Keratinocyte (primary cell): ENCODE results near the gene PHF12. TPM values are rescaled to one million over a fixed set of nuclear protein-coding genes. Genes with fewer than 3 reads are reported as not detected.

Experiments
- DNase-seq: peaks from one replicate; pipeline ENCODE4 v3.0.0-alpha.2; 2011; ENCODE audit warnings: low read depth, missing footprints, low spot score
- FAIRE-seq: peaks from 2 replicates; lab custom pipeline; 2011; peaks lifted over from hg19 to GRCh38; lab: Jason Lieb, UNC
- H2AFZ ChIP-seq: 2 replicates; pipeline ENCODE4 v1.6.0; 2012; ENCODE audit warnings: low read length, control low read depth, inconsistent platforms; ENCODE audit not compliant: control insufficient read depth
- H3K27ac ChIP-seq: 2 replicates; pipeline ENCODE4 v1.5.1; 2011; ENCODE audit warnings: low read length; ENCODE audit not compliant: control insufficient read depth, insufficient read depth
- H3K27me3 ChIP-seq: 3 replicates; pipeline ENCODE4 v1.6.0; 2011; ENCODE audit warnings: low read length; ENCODE audit not compliant: control insufficient read depth, insufficient read depth; ENCODE audit errors: extremely low read depth
- H3K36me3 ChIP-seq, 2 experiments: 2 replicates in 1 of 2; 3 replicates in 1 of 2; pipeline ENCODE4 v1.5.1; 2011; ENCODE audit warnings: low read length in 2 of 2, mild to moderate bottlenecking in 1 of 2; ENCODE audit not compliant: control insufficient read depth in 2 of 2, insufficient read depth in 2 of 2; ENCODE audit errors: extremely low read depth in 1 of 2
- H3K4me1 ChIP-seq: 3 replicates; pipeline ENCODE4 v1.5.1; 2011; ENCODE audit warnings: low read length; ENCODE audit not compliant: control insufficient read depth, insufficient read depth; ENCODE audit errors: extremely low read depth
- H3K4me2 ChIP-seq: 3 replicates; pipeline ENCODE4 v1.6.0; 2011; ENCODE audit warnings: low read depth, low read length; ENCODE audit not compliant: control insufficient read depth, insufficient read depth; ENCODE audit errors: extremely low read depth
- H3K4me3 ChIP-seq, 3 experiments: fragments of 200-600 bp in 1 of 3; sonication (generic) in 1 of 3; 2 replicates in 2 of 3; 3 replicates in 1 of 3; pipeline ENCODE4 v1.5.1; 2011 to 2016; ENCODE audit warnings: low read length in 3 of 3, mild to moderate bottlenecking in 3 of 3, control low read depth in 2 of 3, inconsistent platforms in 1 of 3, low read depth in 1 of 3, mixed read lengths in 1 of 3, mixed run types in 1 of 3, moderate library complexity in 1 of 3; ENCODE audit not compliant: control insufficient read depth in 2 of 3, insufficient read depth in 2 of 3; ENCODE audit errors: extremely low read depth in 1 of 3
- H3K79me2 ChIP-seq: 2 replicates; pipeline ENCODE4 v1.6.0; 2012; ENCODE audit warnings: low read length; ENCODE audit not compliant: control insufficient read depth, insufficient read depth
- H3K9ac ChIP-seq: 3 replicates; pipeline ENCODE4 v1.6.0; 2011; ENCODE audit warnings: low read length; ENCODE audit not compliant: control insufficient read depth, insufficient read depth; ENCODE audit errors: extremely low read depth
- H3K9me1 ChIP-seq: 3 replicates; pipeline ENCODE4 v1.6.0; 2011; ENCODE audit warnings: low read length; ENCODE audit not compliant: control insufficient read depth, insufficient read depth; ENCODE audit errors: extremely low read depth
- H3K9me3 ChIP-seq: 2 replicates; pipeline ENCODE4 v1.5.1; 2012; ENCODE audit warnings: low read depth, low read length; ENCODE audit not compliant: control insufficient read depth
- H4K20me1 ChIP-seq: 3 replicates; pipeline ENCODE4 v1.6.0; 2011; ENCODE audit warnings: low read length; ENCODE audit not compliant: control insufficient read depth, insufficient read depth; ENCODE audit errors: extremely low read depth
- CTCF ChIP-seq, 3 experiments: IDR thresholded peaks in 1 of 3; conservative IDR thresholded peaks in 1 of 3; optimal IDR thresholded peaks in 1 of 3; 2 replicates in 2 of 3; 3 replicates in 1 of 3; pipeline versions ENCODE3 to v1.5.1; 2011; ENCODE audit warnings: low read length in 3 of 3, mild to moderate bottlenecking in 3 of 3, moderate library complexity in 2 of 3, control low read depth in 1 of 3, inconsistent platforms in 1 of 3; ENCODE audit not compliant: insufficient read depth in 2 of 3; ENCODE audit errors: extremely low read depth in 1 of 3
- EZH2 ChIP-seq: IDR thresholded peaks from one replicate; pipeline ENCODE4 v1.6.1; 2012; ENCODE audit warnings: inconsistent platforms, mild to moderate bottlenecking, low read length, moderate library complexity
- dilution Hi-C: fragments of 300-500 bp; cut with MboI; formaldehyde crosslinking; loops from one replicate; pipeline ENCODE4 v1.7.0; 2020; ENCODE audit warnings: low sequenced_read_pairs; ENCODE audit not compliant: extremely low pct_ligation_motif_present
- polyA plus RNA-seq, 5 experiments: library from polyadenylated mRNA; depleted of rRNA in 3 of 5; stranded (reverse) in 3 of 5; stranded (forward) in 1 of 5; unstranded in 1 of 5; fragments of >200 nt; gene quantifications; 1 replicate in 1 of 5; 2 replicates in 3 of 5; 3 replicates in 1 of 5; pipeline versions ENCODE4 v1.2.1 to v1.2.3, GENCODE V29; 2011 to 2012; ENCODE audit warnings: missing spikeins in 2 of 5, low read depth in 1 of 5, low replicate concordance in 1 of 5

PHF12 gene
- polyA plus RNA-seq, 1 donor (not counting 4 experiments of a cell fraction or from before 2014, with no cell fraction given): 9.6 TPM

- Histone ChIP-seq H4K20me1 (no peaks in the 10 kb centered on the region), H3K4me3 (peak overlapping the region; percentile 72 to 88 (median 87)), H3K4me1 (peaks cover 11% of the 10 kb centered on the region), H2AFZ (peak overlapping the region; percentile 93), H3K27me3 (no peaks in the 10 kb centered on the region), H3K36me3 (peaks cover 22 to 25% of the 10 kb centered on the region in 2 experiments), H3K9me1 (no peaks in the 10 kb centered on the region), H3K9me3 (no peaks in the 10 kb centered on the region), H3K27ac (peak overlapping the region; percentile 73), H3K4me2 (peak overlapping the region; percentile 96), H3K79me2 (peaks cover 15% of the 10 kb centered on the region), H3K9ac (peak overlapping the region; percentile 88)
- FAIRE-seq: no peak
- no peak for TF ChIP-seq EZH2
- no peak for TF ChIP-seq CTCF (optimal IDR thresholded peaks at IDR 0.05 in 1 of 3, IDR thresholded peaks at IDR 0.05 in 1 of 3, conservative IDR thresholded peaks at IDR 0.05 in 1 of 3; ENCODE audit: extremely low read depth in 1 of 3, insufficient read depth in 2 of 3, low read length in 3 of 3)
- DNase-seq: no peak
- dilution Hi-C loops: no loop called here
Measured at GRCh38 chr17:28855336-28855679, 96.0 kb downstream of the PHF12 start.

Other genes starting within 250 kb of the PHF12 start
- gene PROCA1, start 239.6 kb downstream of the PHF12 start, polyA plus RNA-seq: 0.33 to 0.62 TPM (median 0.39 TPM) in 3 replicates
- gene RAB34, start 233.7 kb downstream of the PHF12 start, polyA plus RNA-seq: 115 to 180 TPM (median 134 TPM) in 3 replicates
- gene RPL23A, start 231.5 kb downstream of the PHF12 start, polyA plus RNA-seq: 976 to 1,971 TPM (median 1,096 TPM) in 3 replicates
- gene TLCD1, start 225.3 kb downstream of the PHF12 start, polyA plus RNA-seq: 12.0 to 14.7 TPM (median 14.0 TPM) in 3 replicates
- 4.1 to 6.2 TPM (median 4.3 TPM) in 3 replicates for gene NEK8, start 222.7 kb downstream of the PHF12 start, polyA plus RNA-seq
- 57.3 to 69.4 TPM (median 60.5 TPM) in 3 replicates for gene TRAF4, start 207.5 kb downstream of the PHF12 start, polyA plus RNA-seq
- 5.1 to 25.3 TPM (median 6.5 TPM) in 3 replicates for gene FAM222B, start 108.7 kb downstream of the PHF12 start, polyA plus RNA-seq
- 46.5 to 63.3 TPM (median 60.6 TPM) in 3 replicates for gene ERAL1, start 96.5 kb downstream of the PHF12 start, polyA plus RNA-seq
- gene FLOT2, start 53.8 kb downstream of the PHF12 start, polyA plus RNA-seq: 50.7 to 79.4 TPM (median 67.2 TPM) in 3 replicates
- 1.7 to 4.0 TPM (median 3.4 TPM) in 3 replicates for gene DHRS13, start 48.4 kb downstream of the PHF12 start, polyA plus RNA-seq
- not detected in 3 replicates for gene SEZ6, start 54.5 kb upstream of the PHF12 start, polyA plus RNA-seq
- 0.03 to 0.15 TPM in 2 of 3 replicates, not detected in the other for gene PIPOX, start 91.6 kb upstream of the PHF12 start, polyA plus RNA-seq
- gene MYO18A, start 228.9 kb upstream of the PHF12 start, polyA plus RNA-seq: 18.4 to 26.6 TPM (median 20.0 TPM) in 3 replicates